Measurements from ENCODE around the gene NYAP1. TPM values are rescaled to one million over a fixed set of nuclear protein-coding genes. Genes with fewer than 3 reads are reported as not detected.
A peak's percentile ranks its signal among the peaks of the same experiment; 100 is the strongest.

NYAP1 gene
- total RNA-seq, 2 donors from 2014 or later: not detected

DNA sequence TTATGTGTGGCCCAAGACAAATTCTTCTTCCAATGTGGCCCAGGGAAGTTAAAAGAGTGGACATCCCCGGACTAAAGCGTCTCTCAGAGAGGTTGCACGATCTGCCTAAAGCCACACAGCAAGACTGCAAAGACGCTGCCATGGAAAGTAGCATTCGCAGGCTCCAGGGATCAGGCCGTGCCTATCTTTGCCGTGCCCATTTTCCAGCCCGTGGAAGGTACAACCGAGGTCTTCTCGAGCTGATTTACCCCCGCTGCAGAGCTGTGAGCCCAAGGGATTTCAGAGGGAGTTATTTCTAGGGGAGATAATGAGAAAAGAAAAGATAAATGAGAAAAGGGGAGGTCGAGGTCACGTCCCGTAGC lies 1.0 kb upstream of the NYAP1 start:
- ATAC-seq (no peak), DNase-seq (ENCODE audit: low spot score) (no peak)
- no peak overlapping the region for H3K27ac Mint-ChIP-seq

DNA sequence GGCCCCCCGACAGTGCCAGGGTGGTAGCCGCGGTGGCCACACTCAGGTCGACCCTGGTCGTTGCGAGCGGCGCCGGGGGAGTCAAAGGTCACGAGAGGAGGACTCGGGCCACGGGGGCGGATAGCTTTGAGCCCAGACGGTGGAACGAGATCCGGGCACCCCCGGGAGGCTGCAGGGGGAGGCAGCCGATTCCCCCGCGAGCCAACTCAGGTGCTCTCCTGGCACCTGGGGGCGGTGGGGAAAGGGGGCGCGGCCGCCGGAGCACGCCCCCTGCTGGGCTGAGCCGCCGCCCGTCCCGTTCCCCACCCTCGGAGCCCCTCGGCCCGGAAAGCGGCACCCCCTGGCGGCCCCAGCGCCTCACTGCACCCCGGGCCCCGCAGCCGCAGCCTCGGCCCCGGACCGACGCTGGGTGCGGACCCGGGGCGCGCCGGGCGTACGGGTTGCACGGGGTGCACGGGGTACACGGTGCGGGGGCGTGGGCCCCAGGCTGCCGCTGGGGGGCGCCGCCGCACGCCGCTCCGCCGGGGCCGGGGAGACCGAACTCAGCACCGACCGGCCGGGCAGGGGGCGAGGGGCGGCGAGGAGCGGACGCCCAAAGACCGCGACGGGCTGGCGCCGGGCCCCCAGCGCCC lies 521 bp upstream of the NYAP1 start:
- Mint-ChIP-seq H3K27me3 (no peaks in the 10 kb centered on the region), H3K27ac (no peak overlapping the region), H3K4me3 (peak overlapping the region; percentile 87), H3K4me1 (ENCODE audit: low read depth in 2 of 2) (peaks cover 4 to 10% of the 10 kb centered on the region in 2 donors), H3K9me3 (no peaks in the 10 kb centered on the region), H3K36me3 (peaks cover 6% of the 10 kb centered on the region)
- DNase-seq (ENCODE audit: low spot score): peak; percentile 80
- peak; percentile 73 for ATAC-seq

More for the DNA sequence above, 1.0 kb upstream of the NYAP1 start:
- H3K27me3 Mint-ChIP-seq: no peaks in the 10 kb centered on the region
- no peaks in the 10 kb centered on the region for H3K9me3 Mint-ChIP-seq
- H3K4me1 Mint-ChIP-seq (ENCODE audit: low read depth in 2 of 2): peaks cover 4 to 10% of the 10 kb centered on the region in 2 donors
- H3K36me3 Mint-ChIP-seq: peaks cover 6% of the 10 kb centered on the region
- H3K4me3 Mint-ChIP-seq: peak overlapping the region; percentile 87

DNA sequence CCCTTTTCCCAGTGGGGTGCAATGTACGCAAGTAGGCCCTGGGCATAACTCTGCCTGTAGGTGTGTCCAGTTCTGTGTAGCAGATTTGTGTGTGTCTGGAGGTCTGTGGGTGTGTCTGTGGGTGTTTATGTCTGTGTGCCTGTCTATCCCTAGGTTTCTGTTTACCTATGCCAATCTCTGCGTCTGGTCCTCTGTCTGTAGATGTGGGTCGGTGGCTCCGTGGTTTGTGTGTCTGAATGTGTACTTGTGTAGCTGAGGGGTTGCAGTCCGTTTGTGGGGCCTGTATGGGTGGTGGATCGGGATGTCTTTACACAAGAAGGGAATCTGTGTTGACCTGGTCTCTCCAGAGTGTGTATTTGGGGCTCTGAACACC lies 932 bp downstream of the NYAP1 start:
- H3K9me3 Mint-ChIP-seq: no peaks in the 10 kb centered on the region
- H3K36me3 Mint-ChIP-seq: no peaks in the 10 kb centered on the region
- no peak for DNase-seq (ENCODE audit: low spot score)
- ATAC-seq: no peak
- H3K4me3 Mint-ChIP-seq: peak overlapping the region; percentile 32
- peaks cover 4 to 7% of the 10 kb centered on the region in 2 donors for H3K4me1 Mint-ChIP-seq (ENCODE audit: low read depth in 2 of 2)
- H3K27me3 Mint-ChIP-seq: no peaks in the 10 kb centered on the region
- H3K27ac Mint-ChIP-seq: peak overlapping the region in 1 of 2 donors; percentile 1

DNA sequence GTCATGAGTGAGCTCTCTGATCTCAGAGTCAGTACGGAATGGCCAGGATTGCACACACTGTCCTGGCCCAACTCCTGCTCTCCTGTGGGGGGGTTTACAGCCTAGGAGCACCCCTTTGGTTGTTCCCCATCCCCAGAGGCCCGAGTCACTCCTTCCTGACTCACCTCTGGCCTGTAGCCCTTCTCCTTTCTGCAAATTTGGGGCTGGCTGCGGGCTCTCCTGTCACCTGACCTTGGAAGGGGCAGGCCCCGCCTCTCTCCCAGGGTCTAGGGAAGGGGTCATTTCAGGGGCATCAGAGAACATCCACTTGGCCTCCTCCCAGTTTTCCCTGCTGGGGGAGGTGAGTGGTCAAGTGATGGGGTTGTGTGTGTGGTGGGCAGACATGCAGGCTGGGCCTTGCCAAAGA lies 1.7 kb downstream of the NYAP1 start:
- H3K36me3 Mint-ChIP-seq: no peaks in the 10 kb centered on the region
- DNase-seq (ENCODE audit: low spot score) (no peak), ATAC-seq (no peak)
- no peak overlapping the region for H3K27ac Mint-ChIP-seq
- peak overlapping the region; percentile 9 for H3K4me3 Mint-ChIP-seq
- peaks cover 0 to 4% of the 10 kb centered on the region in 2 donors for H3K27me3 Mint-ChIP-seq
- H3K4me1 Mint-ChIP-seq (ENCODE audit: low read depth in 2 of 2): peaks cover 4 to 7% of the 10 kb centered on the region in 2 donors
- no peaks in the 10 kb centered on the region for H3K9me3 Mint-ChIP-seq

DNA sequence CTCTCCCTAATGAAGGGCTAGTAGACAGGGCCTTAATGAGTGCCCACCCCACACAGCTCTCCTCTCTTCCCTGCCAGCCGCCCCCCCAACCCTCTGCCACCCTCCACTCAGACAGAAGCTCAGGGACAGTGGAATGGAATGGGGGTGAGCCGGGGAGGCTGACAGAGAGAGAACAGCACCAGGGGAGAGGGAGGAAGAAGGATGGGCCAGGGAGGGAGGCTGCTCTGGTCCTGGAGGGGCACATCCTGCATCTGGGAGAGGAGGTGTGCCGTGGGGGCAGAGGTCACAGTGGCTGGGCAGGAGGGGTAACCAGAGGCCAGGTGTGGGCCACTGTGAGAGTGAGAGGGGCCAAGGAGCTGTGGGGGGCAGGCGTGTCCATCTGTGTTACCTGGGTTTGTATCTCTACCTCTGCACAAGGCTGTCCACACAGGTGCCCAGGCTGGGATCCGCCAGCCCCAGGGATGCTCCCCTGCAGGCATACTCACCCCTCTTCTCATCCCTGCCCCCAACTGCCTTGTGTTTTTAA lies 2.4 kb downstream of the NYAP1 start:
- ATAC-seq (no peak), DNase-seq (ENCODE audit: low spot score) (no peak)
- no peaks in the 10 kb centered on the region for H3K36me3 Mint-ChIP-seq
- no peaks in the 10 kb centered on the region for H3K9me3 Mint-ChIP-seq
- no peak overlapping the region for H3K27ac Mint-ChIP-seq
- H3K4me1 Mint-ChIP-seq (ENCODE audit: low read depth in 2 of 2): peaks cover 4 to 7% of the 10 kb centered on the region in 2 donors
- H3K27me3 Mint-ChIP-seq: peaks cover 0 to 4% of the 10 kb centered on the region in 2 donors
- peak overlapping the region; percentile 9 for H3K4me3 Mint-ChIP-seq

DNA sequence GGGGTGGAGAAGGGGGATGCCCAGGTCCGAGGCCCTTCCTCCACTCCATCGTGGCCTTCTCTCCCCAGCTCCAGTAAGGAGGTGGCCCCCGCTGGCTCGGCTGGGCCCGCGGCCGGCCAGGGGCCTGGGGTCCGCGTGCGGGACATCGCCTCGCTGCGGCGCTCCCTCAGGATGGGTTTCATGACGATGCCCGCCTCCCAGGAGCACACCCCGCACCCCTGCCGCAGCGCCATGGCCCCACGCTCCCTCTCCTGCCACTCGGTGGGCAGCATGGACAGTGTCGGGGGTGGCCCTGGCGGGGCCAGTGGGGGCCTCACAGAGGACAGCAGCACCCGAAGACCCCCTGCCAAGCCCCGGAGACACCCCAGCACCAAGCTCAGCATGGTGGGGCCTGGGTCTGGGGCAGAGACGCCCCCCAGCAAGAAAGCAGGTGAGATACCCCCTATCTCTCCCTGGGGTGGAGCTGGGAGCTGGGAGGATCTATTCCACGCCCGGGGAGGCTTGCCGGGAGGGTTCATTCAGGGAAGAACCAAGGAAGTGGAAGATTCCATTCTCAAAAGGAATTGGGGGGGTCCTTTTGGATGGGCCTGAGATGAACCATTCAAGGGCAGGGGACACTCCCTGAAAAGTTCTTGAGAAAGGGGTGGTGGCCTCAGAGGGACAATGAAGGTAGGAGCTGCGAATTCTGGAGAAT lies 3.2 kb downstream of the NYAP1 start:
- H3K9me3 Mint-ChIP-seq: no peaks in the 10 kb centered on the region
- H3K27me3 Mint-ChIP-seq: peaks cover 0 to 6% of the 10 kb centered on the region in 2 donors
- DNase-seq (ENCODE audit: low spot score) (no peak), ATAC-seq (no peak)
- peaks cover 4% of the 10 kb centered on the region in 2 donors for H3K4me1 Mint-ChIP-seq (ENCODE audit: low read depth in 2 of 2)
- no peak overlapping the region for H3K4me3 Mint-ChIP-seq
- no peaks in the 10 kb centered on the region for H3K36me3 Mint-ChIP-seq
- H3K27ac Mint-ChIP-seq: no peak overlapping the region

DNA sequence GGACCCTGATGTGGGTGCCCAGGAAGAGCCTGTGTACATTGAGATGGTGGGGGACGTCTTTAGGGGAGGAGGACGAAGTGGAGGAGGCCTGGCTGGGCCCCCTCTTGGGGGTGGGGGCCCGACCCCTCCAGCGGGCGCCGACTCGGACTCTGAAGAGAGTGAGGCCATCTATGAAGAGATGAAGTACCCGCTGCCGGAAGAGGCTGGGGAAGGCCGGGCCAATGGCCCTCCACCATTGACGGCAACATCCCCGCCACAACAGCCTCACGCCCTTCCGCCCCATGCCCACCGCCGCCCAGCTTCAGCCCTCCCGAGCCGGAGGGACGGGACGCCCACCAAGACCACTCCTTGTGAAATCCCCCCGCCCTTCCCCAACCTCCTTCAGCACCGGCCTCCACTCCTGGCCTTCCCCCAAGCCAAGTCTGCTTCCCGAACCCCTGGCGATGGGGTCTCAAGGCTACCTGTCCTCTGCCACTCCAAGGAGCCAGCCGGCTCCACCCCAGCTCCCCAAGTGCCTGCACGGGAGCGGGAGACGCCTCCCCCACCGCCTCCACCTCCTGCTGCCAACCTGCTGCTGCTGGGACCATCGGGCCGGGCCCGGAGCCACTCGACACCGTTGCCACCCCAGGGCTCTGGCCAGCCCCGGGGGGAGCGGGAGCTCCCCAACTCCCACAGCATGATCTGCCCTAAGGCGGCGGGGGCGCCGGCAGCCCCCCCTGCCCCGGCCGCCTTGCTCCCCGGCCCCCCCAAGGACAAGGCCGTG lies 4.8 kb downstream of the NYAP1 start:
- Mint-ChIP-seq H3K27me3 (peaks cover 13% of the 10 kb centered on the region in 2 donors), H3K4me1 (ENCODE audit: low read depth in 2 of 2) (peaks cover 4 to 9% of the 10 kb centered on the region in 2 donors), H3K27ac (no peak overlapping the region), H3K9me3 (no peaks in the 10 kb centered on the region), H3K36me3 (no peaks in the 10 kb centered on the region), H3K4me3 (no peak overlapping the region)
- DNase-seq (ENCODE audit: low spot score): no peak
- no peak for ATAC-seq

DNA sequence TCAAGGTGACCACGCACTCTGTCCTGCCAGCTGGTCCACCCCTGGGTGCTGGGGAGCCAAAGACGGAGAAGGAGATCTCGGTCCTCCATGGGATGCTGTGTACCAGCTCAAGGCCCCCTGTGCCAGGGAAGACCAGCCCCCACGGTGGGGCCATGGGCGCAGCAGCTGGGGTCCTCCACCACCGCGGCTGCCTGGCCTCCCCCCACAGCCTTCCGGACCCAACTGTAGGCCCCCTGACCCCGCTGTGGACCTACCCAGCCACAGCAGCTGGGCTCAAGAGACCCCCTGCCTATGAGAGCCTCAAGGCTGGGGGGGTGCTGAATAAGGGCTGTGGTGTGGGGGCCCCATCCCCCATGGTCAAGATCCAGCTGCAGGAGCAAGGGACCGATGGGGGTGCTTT lies 5.4 kb downstream of the NYAP1 start:
- DNase-seq (ENCODE audit: low spot score): no peak
- Mint-ChIP-seq H3K4me3 (no peak overlapping the region), H3K4me1 (ENCODE audit: low read depth in 2 of 2) (peaks cover 4 to 9% of the 10 kb centered on the region in 2 donors), H3K36me3 (no peaks in the 10 kb centered on the region), H3K27ac (no peak overlapping the region), H3K9me3 (no peaks in the 10 kb centered on the region), H3K27me3 (peaks cover 13 to 14% of the 10 kb centered on the region in 2 donors)
- no peak for ATAC-seq

DNA sequence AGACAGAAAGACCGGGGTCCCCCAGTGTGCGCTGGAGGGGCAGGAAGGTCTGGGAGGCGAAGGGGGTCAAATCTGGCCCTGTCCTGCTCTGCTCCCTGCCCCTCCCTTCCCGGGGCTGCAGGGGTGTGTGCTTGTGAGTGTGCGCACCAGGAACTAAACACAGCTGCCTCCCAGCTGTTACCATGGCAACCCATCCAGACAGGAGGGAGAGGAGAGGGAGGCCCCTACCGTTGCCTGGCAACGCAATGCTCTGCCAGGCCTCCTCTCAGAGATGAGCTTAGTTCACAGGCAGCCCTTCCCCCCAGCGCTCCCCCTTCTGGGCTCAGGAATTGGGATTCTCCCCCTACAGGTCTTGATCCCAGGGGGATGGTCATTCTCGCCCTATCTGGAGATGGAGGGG lies 6.1 kb downstream of the NYAP1 start:
- H3K4me3 Mint-ChIP-seq: no peak overlapping the region
- peaks cover 4 to 9% of the 10 kb centered on the region in 2 donors for H3K4me1 Mint-ChIP-seq (ENCODE audit: low read depth in 2 of 2)
- H3K27ac Mint-ChIP-seq: no peak overlapping the region
- no peaks in the 10 kb centered on the region for H3K9me3 Mint-ChIP-seq
- no peak for ATAC-seq
- H3K36me3 Mint-ChIP-seq: no peaks in the 10 kb centered on the region
- DNase-seq (ENCODE audit: low spot score): no peak
- peaks cover 18% of the 10 kb centered on the region in 2 donors for H3K27me3 Mint-ChIP-seq

DNA sequence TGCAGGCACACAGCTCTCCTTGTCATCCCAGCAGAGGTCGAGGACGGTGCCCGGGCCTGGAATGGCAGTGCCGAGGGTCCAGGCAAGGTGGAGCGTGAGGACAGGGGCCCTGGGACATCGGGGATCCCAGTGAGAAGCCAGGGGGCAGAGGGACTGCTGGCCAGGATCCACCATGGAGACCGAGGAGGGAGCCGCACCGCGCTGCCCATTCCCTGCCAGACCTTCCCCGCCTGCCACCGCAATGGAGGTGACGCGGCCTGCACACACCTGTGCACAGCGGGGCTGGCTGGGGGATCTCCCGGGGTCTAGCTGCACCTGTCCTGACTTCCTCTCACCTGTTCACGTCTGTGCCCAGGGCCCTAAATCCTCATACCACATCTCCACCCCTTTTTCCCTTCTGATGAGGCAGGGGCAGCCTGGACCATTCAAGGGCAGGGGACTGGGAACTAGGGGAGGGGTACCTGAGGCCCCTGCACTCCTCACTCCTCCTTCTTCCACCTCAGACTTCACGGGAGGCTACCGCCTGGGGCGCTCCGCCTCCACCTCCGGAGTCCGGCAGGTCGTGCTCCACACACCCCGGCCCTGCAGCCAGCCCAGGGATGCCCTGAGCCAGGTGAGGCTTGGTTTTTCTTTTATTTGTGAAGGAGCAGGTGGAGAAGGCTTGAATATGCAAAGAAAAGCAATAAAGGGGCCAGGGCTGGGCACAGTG lies 6.9 kb downstream of the NYAP1 start:
- Mint-ChIP-seq H3K4me3 (no peak overlapping the region), H3K27me3 (peaks cover 25 to 26% of the 10 kb centered on the region in 2 donors), H3K9me3 (no peaks in the 10 kb centered on the region), H3K4me1 (ENCODE audit: low read depth in 2 of 2) (peaks cover 4 to 9% of the 10 kb centered on the region in 2 donors), H3K36me3 (no peaks in the 10 kb centered on the region), H3K27ac (no peak overlapping the region)
- DNase-seq (ENCODE audit: low spot score) (no peak), ATAC-seq (no peak)

DNA sequence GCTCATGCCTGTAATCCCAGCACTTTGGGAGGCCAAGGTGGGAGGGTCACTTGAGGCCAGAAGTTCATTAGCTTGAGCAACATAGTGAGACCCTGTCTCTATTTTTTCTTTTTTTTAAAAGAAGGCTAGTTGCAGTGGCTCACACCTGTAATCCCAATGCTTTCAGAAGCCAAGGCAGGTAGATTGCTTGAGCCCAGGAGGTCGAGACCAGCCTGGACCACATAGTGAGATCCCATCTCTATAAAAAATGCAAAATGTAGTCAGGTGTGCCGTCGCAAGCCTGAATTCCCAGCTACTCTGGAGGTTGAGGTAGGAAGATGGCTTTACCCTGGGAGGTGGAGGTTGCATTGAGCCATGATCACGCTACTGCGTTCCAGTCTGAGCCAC lies 7.5 kb downstream of the NYAP1 start:
- H3K4me3 Mint-ChIP-seq: no peak overlapping the region
- no peak overlapping the region for H3K27ac Mint-ChIP-seq
- no peaks in the 10 kb centered on the region for H3K9me3 Mint-ChIP-seq
- DNase-seq (ENCODE audit: low spot score) (no peak), ATAC-seq (no peak)
- H3K27me3 Mint-ChIP-seq: peaks cover 26 to 31% of the 10 kb centered on the region in 2 donors
- no peaks in the 10 kb centered on the region for H3K36me3 Mint-ChIP-seq
- peaks cover 4 to 9% of the 10 kb centered on the region in 2 donors for H3K4me1 Mint-ChIP-seq (ENCODE audit: low read depth in 2 of 2)

DNA sequence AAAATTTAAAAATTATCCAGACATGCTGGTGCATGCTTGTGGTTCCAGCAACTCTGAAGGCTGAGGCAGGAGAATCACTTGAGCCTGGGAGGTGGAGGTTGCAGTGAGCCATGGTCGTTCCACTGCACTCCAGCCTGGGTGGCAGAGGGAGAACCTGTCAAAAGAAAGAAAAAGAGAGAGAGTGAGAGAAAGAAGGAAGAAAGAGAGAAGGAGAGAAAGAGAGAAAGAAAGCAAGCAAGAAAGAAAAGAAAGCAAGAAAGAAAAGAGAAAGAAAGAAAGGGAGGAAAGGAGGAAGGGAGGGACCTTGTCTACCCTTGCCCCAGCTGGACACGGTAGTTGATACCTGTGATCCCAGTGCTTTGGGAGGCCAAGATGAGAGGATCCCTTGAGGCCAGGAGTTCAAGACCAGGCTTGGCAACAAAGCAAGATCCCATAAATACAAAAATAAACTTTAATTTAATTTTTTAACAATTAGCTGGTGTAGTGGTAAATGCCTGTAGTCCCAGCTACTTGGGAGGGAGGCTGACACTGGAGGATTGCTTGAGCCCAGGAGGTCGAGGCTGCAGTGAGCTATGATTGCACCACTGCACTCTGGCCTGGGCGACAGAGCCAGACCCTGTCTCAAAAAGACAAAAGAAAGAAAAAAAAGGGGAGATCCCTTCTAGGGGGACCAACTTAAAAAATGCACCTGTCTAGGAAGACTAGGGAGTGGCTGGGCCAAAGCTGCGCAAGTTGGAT lies 9.2 kb downstream of the NYAP1 start:
- Mint-ChIP-seq H3K4me1 (ENCODE audit: low read depth in 2 of 2) (peaks cover 4 to 9% of the 10 kb centered on the region in 2 donors), H3K9me3 (no peaks in the 10 kb centered on the region), H3K4me3 (peak overlapping the region; percentile 40), H3K27me3 (peaks cover 28 to 34% of the 10 kb centered on the region in 2 donors), H3K27ac (no peak overlapping the region), H3K36me3 (no peaks in the 10 kb centered on the region)
- no peak for ATAC-seq
- DNase-seq (ENCODE audit: low spot score): no peak
